DND-41 (cell line): ENCODE data around the gene SLC39A2.

Source experiments
- ATAC-seq: fragments of 200-7000 bp; cut with Tn5 transposase; 3 replicates; pipeline ENCODE4 v1.9.1; 2021; ENCODE audit warnings: low read depth; ENCODE audit not compliant: insufficient read depth
- DNase-seq: peaks from one replicate; pipeline ENCODE4 v3.0.0-alpha.2; 2020
- H2AFZ ChIP-seq: 2 replicates; pipeline ENCODE4 v1.6.0; 2012; ENCODE audit warnings: low read depth, low read length
- H3K27ac ChIP-seq: 2 replicates; pipeline ENCODE4 v1.5.1; 2012; ENCODE audit warnings: low read length, inconsistent platforms
- H3K27me3 ChIP-seq: fragments of 200-600 bp; sonication (generic); 2 replicates; pipeline ENCODE4 v1.6.0; 2012; ENCODE audit warnings: low read length, mild to moderate bottlenecking, inconsistent platforms; ENCODE audit not compliant: insufficient read depth, poor library complexity
- H3K36me3 ChIP-seq: 2 replicates; pipeline ENCODE4 v1.5.1; 2012; ENCODE audit warnings: low read length, inconsistent platforms; ENCODE audit not compliant: insufficient read depth
- H3K4me1 ChIP-seq: 2 replicates; pipeline ENCODE4 v1.5.1; 2012; ENCODE audit warnings: mild to moderate bottlenecking, low read length; ENCODE audit not compliant: insufficient read depth
- H3K4me2 ChIP-seq: 2 replicates; pipeline ENCODE4 v1.6.0; 2012; ENCODE audit warnings: mild to moderate bottlenecking, moderate library complexity, low read length, inconsistent platforms; ENCODE audit not compliant: insufficient read depth
- H3K4me3 ChIP-seq, 2 experiments: fragments of 200-600 bp in 1 of 2; shearing (Covaris generic) in 1 of 2; 2 replicates each; pipeline ENCODE4 v1.5.1; 2012 to 2016; ENCODE audit warnings: inconsistent platforms in 2 of 2, low read length in 2 of 2, mild to moderate bottlenecking in 2 of 2, low read depth in 1 of 2, moderate library complexity in 1 of 2
- H3K79me2 ChIP-seq: 2 replicates; pipeline ENCODE4 v1.6.0; 2012; ENCODE audit warnings: low read length, inconsistent platforms; ENCODE audit not compliant: insufficient read depth
- H3K9ac ChIP-seq: 2 replicates; pipeline ENCODE4 v1.6.0; 2012; ENCODE audit warnings: low read depth, mild to moderate bottlenecking, inconsistent platforms, low read length, moderate library complexity
- H3K9me3 ChIP-seq: 2 replicates; pipeline ENCODE4 v1.5.1; 2012; ENCODE audit warnings: low read length, moderate library complexity, mild to moderate bottlenecking, inconsistent platforms; ENCODE audit not compliant: insufficient read depth, severe bottlenecking
- H4K20me1 ChIP-seq: 2 replicates; pipeline ENCODE4 v1.6.0; 2012; ENCODE audit warnings: low read length; ENCODE audit not compliant: insufficient read depth
- CTCF ChIP-seq: IDR thresholded peaks from 2 replicates; pipeline ENCODE4 v1.5.1; 2012; ENCODE audit warnings: borderline replicate concordance, low read length, moderate library complexity, mild to moderate bottlenecking; ENCODE audit not compliant: poor library complexity, severe bottlenecking; ENCODE audit errors: extremely low read depth
- EZH2 ChIP-seq: IDR thresholded peaks from 3 replicates; pipeline ENCODE4 v1.6.1; 2012; ENCODE audit warnings: borderline replicate concordance, low read depth, mild to moderate bottlenecking, moderate library complexity, low read length, inconsistent platforms; ENCODE audit not compliant: severe bottlenecking

SLC39A2 gene

GRCh38 chr14:21018781-21019180 lies 19.7 kb downstream of the SLC39A2 start:
- DNase-seq (no peak), ATAC-seq (no peak)
- H3K79me2 ChIP-seq = no peaks in the 10 kb centered on the region
- H3K27ac ChIP-seq = no peak overlapping the region
- H2AFZ ChIP-seq = no peak overlapping the region
- H3K36me3 ChIP-seq = no peaks in the 10 kb centered on the region
- no peak overlapping the region for H3K4me2 ChIP-seq
- H3K9ac ChIP-seq = no peak overlapping the region
- no peaks in the 10 kb centered on the region for H3K9me3 ChIP-seq
- TF ChIP-seq CTCF (no peak), EZH2 (no peak)
- H3K4me1 ChIP-seq = peaks cover 1% of the 10 kb centered on the region
- H4K20me1 ChIP-seq = no peaks in the 10 kb centered on the region
- H3K27me3 ChIP-seq = no peaks in the 10 kb centered on the region
- no peak overlapping the region for H3K4me3 ChIP-seq

- no peaks in the 10 kb centered on the region for H3K36me3 ChIP-seq
- no peaks in the 10 kb centered on the region for H3K79me2 ChIP-seq
- no peaks in the 10 kb centered on the region for H3K27me3 ChIP-seq
Measured at GRCh38 chr14:21019366-21019765, 20.3 kb downstream of the SLC39A2 start.

GRCh38 chr14:21020977-21021545 lies 22.0 kb downstream of the SLC39A2 start:
- peaks cover 17% of the 10 kb centered on the region for H3K4me1 ChIP-seq
- no peaks in the 10 kb centered on the region for H3K27me3 ChIP-seq
- no peak overlapping the region for H3K4me3 ChIP-seq
- H4K20me1 ChIP-seq = no peaks in the 10 kb centered on the region
- ATAC-seq = no peak
- H3K27ac ChIP-seq = no peak overlapping the region
- H2AFZ ChIP-seq = no peak overlapping the region
- no peaks in the 10 kb centered on the region for H3K9me3 ChIP-seq
- H3K79me2 ChIP-seq = no peaks in the 10 kb centered on the region
- TF ChIP-seq CTCF = no peak
- no peak for TF ChIP-seq EZH2
- H3K36me3 ChIP-seq = no peaks in the 10 kb centered on the region
- H3K4me2 ChIP-seq = no peak overlapping the region
- DNase-seq = no peak
- no peak overlapping the region for H3K9ac ChIP-seq

More at GRCh38 chr14:21019366-21019765, 20.3 kb downstream of the SLC39A2 start:
- no peak overlapping the region for H2AFZ ChIP-seq
- no peak overlapping the region for H3K9ac ChIP-seq
- peaks cover 7% of the 10 kb centered on the region for H3K4me1 ChIP-seq
- TF ChIP-seq EZH2 = no peak
- no peak for TF ChIP-seq CTCF
- H3K4me2 ChIP-seq = no peak overlapping the region
- H3K9me3 ChIP-seq = no peaks in the 10 kb centered on the region
- no peak overlapping the region for H3K27ac ChIP-seq
- ATAC-seq (no peak), DNase-seq (no peak)
- no peaks in the 10 kb centered on the region for H4K20me1 ChIP-seq
- no peak overlapping the region for H3K4me3 ChIP-seq

GRCh38 chr14:21022686-21023085 lies 23.6 kb downstream of the SLC39A2 start:
- DNase-seq (no peak), ATAC-seq (no peak)
- Histone ChIP-seq H2AFZ (no peak overlapping the region), H3K4me3 (no peak overlapping the region), H4K20me1 (no peaks in the 10 kb centered on the region), H3K27ac (no peak overlapping the region), H3K79me2 (no peaks in the 10 kb centered on the region), H3K4me1 (peaks cover 17% of the 10 kb centered on the region), H3K9ac (no peak overlapping the region), H3K36me3 (no peaks in the 10 kb centered on the region), H3K9me3 (no peaks in the 10 kb centered on the region), H3K4me2 (no peak overlapping the region), H3K27me3 (no peaks in the 10 kb centered on the region)
- TF ChIP-seq CTCF = no peak
- no peak for TF ChIP-seq EZH2
